Fibroblast of upper back skin (primary cell): ENCODE results near the gene IDH3B.
A peak's percentile ranks its signal among the peaks of the same experiment; 100 is the strongest.

Source experiments
- DNase-seq: peaks from one replicate; pipeline ENCODE4 v3.0.0-alpha.2; 2013

The IDH3B gene

DNA sequence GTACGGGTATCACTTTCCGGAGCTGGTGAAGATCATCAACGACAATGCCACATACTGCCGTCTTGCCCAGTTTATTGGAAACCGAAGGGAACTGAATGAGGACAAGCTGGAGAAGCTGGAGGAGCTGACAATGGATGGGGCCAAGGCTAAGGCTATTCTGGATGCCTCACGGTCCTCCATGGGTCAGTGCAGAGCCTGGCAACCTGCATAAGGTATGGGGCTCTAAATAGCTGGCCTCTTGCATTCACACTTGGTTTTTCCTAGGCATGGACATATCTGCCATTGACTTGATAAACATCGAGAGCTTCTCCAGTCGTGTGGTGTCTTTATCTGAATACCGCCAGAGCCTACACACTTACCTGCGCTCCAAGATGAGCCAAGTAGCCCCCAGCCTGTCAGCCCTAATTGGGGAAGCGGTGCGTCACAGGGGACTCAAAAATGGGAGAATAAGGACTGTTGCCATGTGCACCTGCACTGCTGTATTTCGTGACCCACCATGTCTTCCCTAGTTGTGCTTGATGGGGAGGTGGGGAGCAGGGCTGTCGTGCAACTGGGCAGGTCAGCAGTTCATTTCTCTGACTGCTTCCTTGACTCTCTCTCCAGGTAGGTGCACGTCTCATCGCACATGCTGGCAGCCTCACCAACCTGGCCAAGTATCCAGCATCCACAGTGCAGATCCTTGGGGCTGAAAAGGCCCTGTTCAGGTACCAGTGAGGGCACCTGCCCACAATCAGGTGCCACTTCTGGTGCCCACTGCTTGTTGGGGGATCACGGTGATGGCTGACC lies 8.5 kb downstream of the IDH3B start:
- no peak for DNase-seq

DNA sequence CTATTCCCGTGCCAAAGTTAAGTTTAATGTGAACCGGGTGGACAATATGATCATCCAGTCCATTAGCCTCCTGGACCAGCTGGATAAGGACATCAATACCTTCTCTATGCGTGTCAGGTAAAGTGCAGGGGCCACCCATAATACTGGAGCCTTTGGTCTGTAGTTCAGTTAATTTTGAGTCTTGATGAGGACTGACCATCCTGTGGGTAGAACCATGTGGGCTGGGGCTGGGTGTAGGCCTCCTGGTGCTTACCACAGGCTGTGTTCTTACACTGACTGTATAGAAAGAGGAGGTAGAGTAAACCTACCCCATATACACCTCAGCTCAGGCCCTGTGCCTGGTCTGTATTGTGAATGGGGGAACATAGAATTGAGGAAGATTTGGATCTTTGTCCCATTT lies 9.2 kb downstream of the IDH3B start:
- no peak for DNase-seq

DNA sequence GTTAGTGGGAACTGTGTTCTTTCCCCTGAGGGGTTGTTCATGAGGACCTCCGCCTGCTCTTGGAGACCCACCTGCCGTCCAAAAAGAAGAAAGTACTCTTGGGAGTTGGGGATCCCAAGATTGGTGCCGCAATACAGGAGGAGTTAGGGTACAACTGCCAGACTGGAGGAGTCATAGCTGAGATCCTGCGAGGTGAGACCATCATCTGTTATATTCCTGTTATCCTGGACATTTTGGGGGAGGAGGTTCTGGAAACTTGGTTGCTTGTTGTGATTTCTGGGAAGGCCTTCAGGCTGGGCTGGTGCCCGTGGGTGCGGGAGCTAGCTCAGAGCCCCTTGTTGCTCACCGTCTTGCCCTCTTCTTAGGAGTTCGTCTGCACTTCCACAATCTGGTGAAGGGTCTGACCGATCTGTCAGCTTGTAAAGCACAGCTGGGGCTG lies 9.6 kb downstream of the IDH3B start:
- DNase-seq = no peak

GRCh38 chr20:2653556-2654383 lies 10.2 kb downstream of the IDH3B start:
- DNase-seq = no peak

- DNase-seq = no peak
These were observed 11.1 kb downstream of the IDH3B start for GRCh38 chr20:2652724-2653555.

- peak; percentile 88 for DNase-seq
These were observed 12.0 kb downstream of the IDH3B start, which contains the start of gene NOP56 for GRCh38 chr20:2651772-2652723. Gene NOP56 (plus strand): TSS chr20:2652632. CDS start chr20:2652661, 29 bp downstream.

DNA sequence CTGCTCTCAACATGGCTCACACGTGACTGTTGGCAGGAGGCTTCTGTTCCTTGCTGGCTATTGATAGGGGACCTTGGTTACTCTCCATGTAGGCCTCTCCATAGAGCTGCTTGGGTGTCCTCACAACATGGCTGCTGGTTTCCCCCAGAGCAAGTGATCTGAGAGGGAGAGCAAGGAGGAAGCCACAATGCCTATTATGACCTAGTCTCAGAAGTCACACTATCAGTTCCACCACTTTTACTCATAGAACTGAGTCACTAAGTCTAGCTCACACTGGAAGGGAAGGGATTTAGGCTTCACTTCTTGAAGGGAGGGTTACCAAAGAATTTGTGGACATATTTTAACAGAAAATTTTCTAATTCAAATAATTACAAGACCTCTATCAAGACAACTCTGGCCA lies 20.3 kb downstream of the IDH3B start:
- DNase-seq = no peak

DNA sequence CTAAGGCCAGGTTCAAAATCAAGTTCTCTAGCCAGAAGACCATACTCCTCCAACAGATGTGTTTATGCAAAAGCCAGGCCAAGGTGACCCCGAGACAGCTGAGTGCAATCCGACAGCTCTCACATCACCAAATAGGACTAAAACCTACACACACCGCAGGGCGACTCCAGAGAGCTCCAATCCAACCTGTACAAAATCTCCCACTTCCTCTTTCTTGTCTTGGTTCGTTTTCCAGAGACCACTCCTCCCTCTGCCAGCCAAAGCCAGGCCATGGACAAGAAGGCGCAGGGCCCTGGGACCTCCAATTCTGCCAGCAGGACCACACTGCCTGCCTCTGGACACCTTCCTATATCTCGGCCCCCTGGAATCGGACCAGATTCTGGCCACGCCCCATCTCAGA lies 23.1 kb downstream of the IDH3B start:
- no peak for DNase-seq

- DNase-seq = no peak
These were observed 23.8 kb downstream of the IDH3B start for GRCh38 chr20:2640260-2640659.

DNA sequence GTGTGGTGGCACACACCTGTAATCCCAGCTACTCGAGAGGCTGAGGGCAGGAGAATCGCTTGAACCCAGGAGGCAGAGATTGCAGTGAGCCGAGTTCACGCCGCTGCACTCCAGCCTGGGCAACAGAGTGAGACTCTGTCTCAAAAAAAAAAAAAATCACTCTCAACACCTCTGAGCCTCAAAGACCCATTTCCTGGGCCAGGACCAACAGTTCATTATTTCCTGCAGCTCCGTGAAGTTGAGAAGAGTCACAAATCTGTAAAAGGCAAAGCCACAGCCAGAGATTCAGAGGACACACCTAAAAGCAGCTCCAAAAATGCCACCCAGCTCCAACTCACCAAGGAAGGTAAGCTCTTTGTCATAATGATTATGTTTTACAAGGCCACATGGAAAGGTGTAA lies 26.8 kb downstream of the IDH3B start:
- DNase-seq = no peak

DNA sequence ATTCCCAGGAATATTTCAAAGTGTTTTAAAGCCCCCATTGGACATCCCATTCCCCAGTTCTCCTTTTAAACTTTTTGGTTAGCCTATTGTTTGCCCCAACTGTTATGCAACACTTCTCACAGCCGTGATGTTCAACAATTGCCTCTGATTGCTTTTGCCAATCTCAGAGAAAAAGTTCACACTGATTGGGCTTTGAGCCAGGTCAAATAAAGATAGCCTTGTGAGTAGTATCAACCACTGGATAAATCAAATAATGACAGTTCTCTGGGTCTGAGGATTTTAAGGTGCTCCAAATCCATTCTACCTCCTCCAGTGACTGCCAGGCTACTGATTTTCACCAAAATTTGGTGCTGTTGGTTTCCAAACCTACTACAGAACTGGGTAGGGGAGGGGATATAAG lies 30.6 kb downstream of the IDH3B start:
- DNase-seq = no peak

DNA sequence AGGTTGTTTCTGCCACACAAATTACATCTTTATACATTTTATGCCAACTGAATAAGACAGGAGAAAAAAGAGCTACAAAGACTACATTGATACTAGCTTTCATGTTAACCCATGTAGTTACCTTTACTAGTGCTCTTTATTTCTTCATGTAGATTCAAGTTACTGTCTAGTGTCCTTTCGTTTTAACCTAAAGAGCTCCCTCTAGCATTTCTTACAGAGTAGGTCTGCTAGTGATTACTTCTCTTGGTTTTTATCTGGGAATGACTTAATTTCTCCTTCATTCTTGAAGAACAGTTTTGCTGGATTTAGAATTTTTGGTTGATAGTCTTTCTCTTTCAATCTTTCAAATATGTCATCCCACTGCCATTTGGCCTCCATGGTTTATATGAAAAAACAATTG lies 32.8 kb downstream of the IDH3B start:
- DNase-seq = no peak

DNA sequence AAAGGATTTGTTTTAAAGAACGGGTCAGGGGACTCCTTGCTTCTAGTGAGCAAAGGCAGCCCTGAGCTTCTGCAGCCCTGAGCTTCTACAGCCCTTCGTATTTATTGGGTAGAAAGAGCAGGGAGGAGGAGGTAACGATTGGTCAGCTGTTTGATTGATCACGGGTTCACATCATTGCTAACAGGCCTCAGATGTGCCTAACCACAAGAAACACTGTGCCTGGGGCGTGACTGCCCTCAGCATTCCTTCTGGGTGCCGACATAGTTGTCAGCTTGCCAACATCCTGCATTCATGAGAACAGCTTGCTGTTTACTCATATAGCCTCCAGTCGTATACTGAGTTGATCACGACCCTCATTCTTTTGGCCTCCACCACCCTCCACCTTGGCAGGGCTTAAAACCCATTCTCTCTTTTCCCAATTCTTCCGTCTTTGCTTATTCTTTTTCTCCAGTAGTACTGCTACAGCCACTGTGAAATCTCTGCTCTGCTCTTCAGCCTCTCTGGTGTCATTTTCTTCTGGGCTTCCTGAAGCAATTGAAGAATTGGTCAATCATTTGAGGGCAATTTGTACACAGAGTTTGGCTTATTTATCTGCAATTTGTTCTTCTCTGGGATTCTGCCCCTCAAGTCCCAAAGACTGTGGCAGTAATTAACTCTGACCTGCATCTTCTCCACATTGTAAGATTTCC lies 37.0 kb downstream of the IDH3B start:
- peak; percentile 43 for DNase-seq

- DNase-seq = no peak
These were observed 39.0 kb downstream of the IDH3B start for GRCh38 chr20:2625062-2625461.

DNA sequence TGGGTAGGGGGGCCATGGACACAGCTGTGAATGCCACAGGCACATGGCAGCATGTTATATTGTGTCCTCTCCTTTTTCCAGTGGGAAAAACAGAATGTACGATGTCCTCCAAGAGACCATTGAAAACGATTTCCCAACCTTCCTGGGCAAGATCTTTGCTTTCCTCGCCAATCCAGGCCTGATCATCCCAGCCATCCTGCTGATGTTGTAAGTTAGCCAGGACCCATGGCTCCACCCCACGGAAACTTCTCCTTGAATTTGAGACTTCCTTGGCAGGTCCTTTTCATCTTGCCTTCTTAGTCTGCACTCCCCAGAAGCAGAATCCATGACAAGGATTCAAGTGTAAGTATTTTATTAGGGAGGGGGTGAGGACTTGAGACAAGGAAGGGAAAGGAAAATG lies 39.8 kb downstream of the IDH3B start:
- DNase-seq = no peak

GRCh38 chr20:2619961-2620595 lies 43.9 kb downstream of the IDH3B start:
- DNase-seq = no peak

- no peak for DNase-seq
These were observed 44.7 kb downstream of the IDH3B start for GRCh38 chr20:2619337-2619736.

GRCh38 chr20:2618815-2619214 lies 45.2 kb downstream of the IDH3B start:
- DNase-seq = no peak

DNA sequence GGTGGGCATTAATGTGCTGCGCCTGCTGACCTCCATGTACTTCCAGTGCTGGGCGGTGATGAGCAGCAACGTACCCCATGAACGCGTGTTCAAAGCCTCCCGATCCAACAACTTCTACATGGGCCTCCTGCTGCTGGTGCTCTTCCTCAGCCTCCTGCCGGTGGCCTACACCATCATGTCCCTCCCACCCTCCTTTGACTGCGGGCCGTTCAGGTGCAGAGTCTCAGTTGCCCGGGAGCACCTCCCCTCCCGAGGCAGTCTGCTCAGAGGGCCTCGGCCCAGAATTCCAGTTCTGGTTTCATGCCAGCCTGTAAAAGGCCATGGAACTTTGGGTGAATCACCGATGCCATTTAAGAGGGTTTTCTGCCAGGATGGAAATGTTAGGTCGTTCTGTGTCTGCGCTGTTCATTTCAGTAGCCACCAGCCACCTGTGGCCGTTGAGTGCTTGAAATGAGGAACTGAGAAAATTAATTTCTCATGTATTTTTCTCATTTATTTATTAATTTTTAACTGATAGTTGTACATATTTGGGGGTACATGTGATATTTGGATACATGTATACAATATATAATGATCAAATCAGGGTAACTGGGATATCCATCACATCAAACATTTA lies 46.8 kb downstream of the IDH3B start:
- DNase-seq = no peak

DNA sequence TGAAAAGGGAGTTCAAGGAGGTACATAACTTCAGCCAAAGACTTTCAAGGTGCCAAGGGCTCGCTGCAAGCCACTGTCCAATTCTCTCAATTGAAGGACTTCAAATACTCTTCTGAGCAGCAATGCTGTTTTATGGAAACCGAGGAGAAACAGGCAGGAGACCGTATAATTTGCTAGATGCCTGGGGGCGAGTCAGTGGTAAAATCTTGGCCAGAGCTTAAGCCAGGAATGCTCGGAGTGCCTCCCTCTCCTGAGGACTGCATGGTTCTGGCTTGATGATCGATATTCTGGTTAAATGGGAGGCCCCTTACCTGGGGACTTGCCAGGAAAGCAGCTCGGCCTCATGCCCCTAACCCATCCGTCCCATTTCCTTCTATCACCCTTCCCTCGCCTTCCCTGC lies 47.4 kb downstream of the IDH3B start:
- no peak for DNase-seq
